ENCODE measurements around the gene ANLN. TPM values are rescaled to one million over a fixed set of nuclear protein-coding genes. Genes with fewer than 3 reads are reported as not detected.

Gene ANLN
- total RNA-seq, 1 experiment from 2014 or later: 274 TPM

DNA sequence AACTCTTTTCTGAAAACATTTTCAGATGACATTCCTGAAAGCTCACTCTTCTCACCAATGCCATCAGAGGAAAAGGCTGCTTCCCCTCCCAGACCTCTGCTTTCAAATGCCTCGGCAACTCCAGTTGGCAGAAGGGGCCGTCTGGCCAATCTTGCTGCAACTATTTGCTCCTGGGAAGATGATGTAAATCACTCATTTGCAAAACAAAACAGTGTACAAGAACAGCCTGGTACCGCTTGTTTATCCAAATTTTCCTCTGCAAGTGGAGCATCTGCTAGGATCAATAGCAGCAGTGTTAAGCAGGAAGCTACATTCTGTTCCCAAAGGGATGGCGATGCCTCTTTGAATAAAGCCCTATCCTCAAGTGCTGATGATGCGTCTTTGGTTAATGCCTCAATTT is 16.5 kb downstream of the ANLN start:
- intact Hi-C loops (cut with micrococcal nuclease; ENCODE audit: unreplicated experiment): no loop called here
- DNase-seq: no peak
- H3K27ac Mint-ChIP-seq (ENCODE audit: unreplicated experiment): no peak overlapping the region
- TF ChIP-seq, protein P1, sequence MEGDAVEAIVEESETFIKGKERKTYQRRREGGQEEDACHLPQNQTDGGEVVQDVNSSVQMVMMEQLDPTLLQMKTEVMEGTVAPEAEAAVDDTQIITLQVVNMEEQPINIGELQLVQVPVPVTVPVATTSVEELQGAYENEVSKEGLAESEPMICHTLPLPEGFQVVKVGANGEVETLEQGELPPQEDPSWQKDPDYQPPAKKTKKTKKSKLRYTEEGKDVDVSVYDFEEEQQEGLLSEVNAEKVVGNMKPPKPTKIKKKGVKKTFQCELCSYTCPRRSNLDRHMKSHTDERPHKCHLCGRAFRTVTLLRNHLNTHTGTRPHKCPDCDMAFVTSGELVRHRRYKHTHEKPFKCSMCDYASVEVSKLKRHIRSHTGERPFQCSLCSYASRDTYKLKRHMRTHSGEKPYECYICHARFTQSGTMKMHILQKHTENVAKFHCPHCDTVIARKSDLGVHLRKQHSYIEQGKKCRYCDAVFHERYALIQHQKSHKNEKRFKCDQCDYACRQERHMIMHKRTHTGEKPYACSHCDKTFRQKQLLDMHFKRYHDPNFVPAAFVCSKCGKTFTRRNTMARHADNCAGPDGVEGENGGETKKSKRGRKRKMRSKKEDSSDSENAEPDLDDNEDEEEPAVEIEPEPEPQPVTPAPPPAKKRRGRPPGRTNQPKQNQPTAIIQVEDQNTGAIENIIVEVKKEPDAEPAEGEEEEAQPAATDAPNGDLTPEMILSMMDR (IDR thresholded peaks at IDR 0.05; ENCODE audit: unreplicated experiment): no peak
- CTCF ChIA-PET: interaction anchor here (1.9 kb wide), 1 partner anchor 14 kb away, joined by 6 read pairs; no protein-coding TSS in a partner anchor
- peaks cover 44% of the 10 kb centered on the region for H3K36me3 Mint-ChIP-seq (ENCODE audit: insufficient read depth, unreplicated experiment)
- no peaks in the 10 kb centered on the region for H3K9me3 Mint-ChIP-seq (ENCODE audit: low read depth, unreplicated experiment)
- no peaks in the 10 kb centered on the region for H3K27me3 Mint-ChIP-seq (ENCODE audit: unreplicated experiment)
- BruUV-seq (replicated peaks): no TSS peak
- H3K4me1 Mint-ChIP-seq (ENCODE audit: low read depth, unreplicated experiment): peaks cover 45% of the 10 kb centered on the region
- no peak overlapping the region for H3K4me3 Mint-ChIP-seq (ENCODE audit: low read depth, unreplicated experiment)

DNA sequence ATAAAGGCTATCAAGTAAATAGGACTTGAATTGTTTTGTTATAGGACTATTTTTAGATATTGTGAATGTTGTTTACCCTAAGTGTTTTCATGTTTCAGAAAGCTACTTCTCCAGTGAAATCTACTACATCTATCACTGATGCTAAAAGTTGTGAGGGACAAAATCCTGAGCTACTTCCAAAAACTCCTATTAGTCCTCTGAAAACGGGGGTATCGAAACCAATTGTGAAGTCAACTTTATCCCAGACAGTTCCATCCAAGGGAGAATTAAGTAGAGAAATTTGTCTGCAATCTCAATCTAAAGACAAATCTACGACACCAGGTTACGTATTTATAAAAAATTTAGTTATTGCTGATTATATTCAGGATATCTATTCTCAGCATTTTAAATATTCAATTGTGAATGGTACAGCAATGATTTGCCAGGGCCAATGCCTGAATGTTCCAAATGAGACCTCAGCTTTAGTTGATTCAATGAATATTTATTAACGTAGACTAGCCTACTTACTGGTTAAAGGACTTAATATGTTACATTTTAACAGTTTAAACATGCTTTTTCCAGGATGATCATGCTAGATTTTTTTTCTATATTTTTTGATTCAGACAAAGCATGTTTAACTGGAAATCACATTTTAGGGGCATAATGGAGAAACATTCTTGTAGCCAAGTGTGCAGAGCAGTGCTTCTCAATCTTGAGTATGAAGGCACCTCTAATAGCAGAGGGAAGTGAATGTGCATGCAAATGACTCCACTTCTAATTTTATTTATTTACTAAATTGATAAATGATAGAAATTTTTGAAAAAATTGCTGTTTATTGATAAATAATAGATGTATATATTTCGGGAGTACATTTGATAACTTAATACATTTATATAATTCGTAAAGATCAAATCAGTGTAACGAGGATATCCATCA is 18.2 kb downstream of the ANLN start:
- CTCF ChIA-PET: interaction anchor here (0.5 to 1.9 kb wide), 5 partner anchors 11 to 89 kb away, joined by 3 to 6 read pairs (median 3); no protein-coding TSS in a partner anchor
- DNase-seq: no peak
- BruUV-seq (replicated peaks): TSS peak; percentile 5
- peaks cover 36% of the 10 kb centered on the region for H3K4me1 Mint-ChIP-seq (ENCODE audit: low read depth, unreplicated experiment)
- intact Hi-C loops (cut with micrococcal nuclease; ENCODE audit: unreplicated experiment): no loop called here
- H3K9me3 Mint-ChIP-seq (ENCODE audit: low read depth, unreplicated experiment): no peaks in the 10 kb centered on the region
- H3K27ac Mint-ChIP-seq (ENCODE audit: unreplicated experiment): peak overlapping the region; percentile 65
- no peaks in the 10 kb centered on the region for H3K27me3 Mint-ChIP-seq (ENCODE audit: unreplicated experiment)
- peak overlapping the region; percentile 5 for H3K4me3 Mint-ChIP-seq (ENCODE audit: low read depth, unreplicated experiment)
- TF ChIP-seq, protein P1 (IDR thresholded peaks at IDR 0.05; ENCODE audit: unreplicated experiment): no peak
- H3K36me3 Mint-ChIP-seq (ENCODE audit: insufficient read depth, unreplicated experiment): peaks cover 32% of the 10 kb centered on the region

DNA sequence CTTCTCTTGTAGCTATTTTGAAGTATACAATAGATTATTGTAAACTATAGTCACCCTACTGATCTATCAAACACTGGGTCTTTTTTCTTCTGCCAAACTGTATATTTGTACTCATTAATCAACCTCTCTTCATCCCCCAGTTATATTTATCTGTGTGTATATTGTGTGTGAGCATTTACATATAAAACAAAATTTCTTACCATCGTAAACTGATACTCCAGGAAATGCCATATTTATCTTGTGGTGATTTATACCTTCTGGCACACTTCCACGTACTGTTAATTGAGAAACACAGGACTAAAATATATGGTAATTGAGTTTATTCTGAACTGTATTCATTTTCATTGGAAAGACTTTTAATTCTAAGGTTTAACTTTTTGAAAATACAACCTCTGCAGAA is 18.9 kb downstream of the ANLN start:
- Mint-ChIP-seq H3K9me3 (ENCODE audit: low read depth, unreplicated experiment) (no peaks in the 10 kb centered on the region), H3K27me3 (ENCODE audit: unreplicated experiment) (no peaks in the 10 kb centered on the region), H3K4me3 (ENCODE audit: low read depth, unreplicated experiment) (peak overlapping the region; percentile 5), H3K4me1 (ENCODE audit: low read depth, unreplicated experiment) (peaks cover 29% of the 10 kb centered on the region), H3K36me3 (ENCODE audit: insufficient read depth, unreplicated experiment) (peaks cover 26% of the 10 kb centered on the region), H3K27ac (ENCODE audit: unreplicated experiment) (peak overlapping the region; percentile 65)
- no TSS peak for BruUV-seq (replicated peaks)
- CTCF ChIA-PET: interaction anchor here (1.0 to 1.4 kb wide), 2 partner anchors 20 to 423 kb away, joined by 3 to 5 read pairs; no protein-coding TSS in a partner anchor
- intact Hi-C loops (cut with micrococcal nuclease; ENCODE audit: unreplicated experiment): no loop called here
- peak; percentile 41 for DNase-seq
- TF ChIP-seq, protein P1 (IDR thresholded peaks at IDR 0.05; ENCODE audit: unreplicated experiment): no peak

DNA sequence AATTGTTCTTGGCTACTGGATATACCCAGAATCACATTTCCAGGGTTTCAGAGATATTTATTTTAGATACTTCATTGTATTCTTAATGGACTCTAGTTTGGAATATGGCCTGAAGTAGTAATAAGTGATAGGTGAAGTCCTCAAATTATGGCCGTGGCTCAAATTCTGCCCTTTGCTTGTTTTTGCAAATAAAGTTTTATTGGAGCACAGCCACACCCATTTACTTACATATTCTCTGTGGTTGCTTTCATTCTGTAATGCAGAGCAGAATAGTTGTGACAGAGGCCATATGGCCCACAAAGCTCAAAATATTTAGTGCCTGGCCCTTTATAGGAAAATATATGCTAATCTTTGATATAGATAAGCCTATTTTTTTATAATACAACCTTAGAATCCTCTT is 19.5 kb downstream of the ANLN start:
- no TSS peak for BruUV-seq (replicated peaks)

More for the DNA sequence above, 19.5 kb downstream of the ANLN start:
- intact Hi-C loops (cut with micrococcal nuclease; ENCODE audit: unreplicated experiment): no loop called here
- Mint-ChIP-seq H3K27me3 (ENCODE audit: unreplicated experiment) (no peaks in the 10 kb centered on the region), H3K4me1 (ENCODE audit: low read depth, unreplicated experiment) (peaks cover 25% of the 10 kb centered on the region), H3K9me3 (ENCODE audit: low read depth, unreplicated experiment) (no peaks in the 10 kb centered on the region), H3K4me3 (ENCODE audit: low read depth, unreplicated experiment) (no peak overlapping the region), H3K36me3 (ENCODE audit: insufficient read depth, unreplicated experiment) (peaks cover 25% of the 10 kb centered on the region), H3K27ac (ENCODE audit: unreplicated experiment) (peak overlapping the region; percentile 65)
- CTCF ChIA-PET: interaction anchor here (1.0 kb wide), 1 partner anchor 424 kb away, joined by 3 read pairs; no protein-coding TSS in a partner anchor
- DNase-seq: no peak
- TF ChIP-seq, protein P1 (IDR thresholded peaks at IDR 0.05; ENCODE audit: unreplicated experiment): no peak
